COLO668 (cell line): ENCODE results near the gene CCDC149.

Experiments
- DNase-seq: peaks from one replicate; lab custom pipeline; 2025; ENCODE audit not compliant: unreplicated experiment; lab: John Stamatoyannopoulos, UW

The CCDC149 gene

DNA sequence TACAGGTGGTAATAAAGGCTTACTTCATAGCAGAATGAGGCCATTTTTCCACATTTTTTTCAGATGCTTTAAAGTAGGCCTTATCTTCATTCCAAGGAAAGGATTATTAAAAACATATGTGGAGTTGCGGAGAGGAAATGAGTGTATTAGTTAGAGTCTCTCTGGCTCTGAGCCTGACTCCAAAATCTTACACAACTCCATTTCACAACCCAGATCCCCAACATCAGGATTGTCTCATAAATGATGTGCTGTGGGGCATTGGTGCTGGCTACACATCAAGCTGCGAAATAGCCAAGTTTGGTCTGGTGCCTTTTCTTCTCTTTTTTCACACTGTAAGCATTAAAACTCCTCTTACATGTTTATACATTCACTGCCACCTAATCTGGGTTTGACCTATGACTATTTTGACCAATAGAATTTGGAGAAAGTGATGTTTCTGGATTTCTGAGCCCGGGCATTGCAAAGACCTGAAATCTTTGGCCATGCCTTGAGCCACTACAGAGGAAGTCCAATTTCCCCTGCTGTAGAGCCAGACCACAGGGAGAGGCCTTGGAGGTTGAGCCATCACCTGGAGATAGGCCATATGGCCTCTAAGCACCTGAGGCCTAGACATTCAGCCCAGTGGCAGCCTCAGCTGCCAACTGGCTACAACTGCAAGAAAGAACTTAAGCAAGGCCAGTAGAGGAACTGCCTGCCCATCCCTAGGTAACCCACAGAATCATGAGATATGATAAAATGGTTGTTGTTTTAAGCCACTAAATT, 134.2 kb downstream of the CCDC149 start:
- DNase-seq, result no peak

DNA sequence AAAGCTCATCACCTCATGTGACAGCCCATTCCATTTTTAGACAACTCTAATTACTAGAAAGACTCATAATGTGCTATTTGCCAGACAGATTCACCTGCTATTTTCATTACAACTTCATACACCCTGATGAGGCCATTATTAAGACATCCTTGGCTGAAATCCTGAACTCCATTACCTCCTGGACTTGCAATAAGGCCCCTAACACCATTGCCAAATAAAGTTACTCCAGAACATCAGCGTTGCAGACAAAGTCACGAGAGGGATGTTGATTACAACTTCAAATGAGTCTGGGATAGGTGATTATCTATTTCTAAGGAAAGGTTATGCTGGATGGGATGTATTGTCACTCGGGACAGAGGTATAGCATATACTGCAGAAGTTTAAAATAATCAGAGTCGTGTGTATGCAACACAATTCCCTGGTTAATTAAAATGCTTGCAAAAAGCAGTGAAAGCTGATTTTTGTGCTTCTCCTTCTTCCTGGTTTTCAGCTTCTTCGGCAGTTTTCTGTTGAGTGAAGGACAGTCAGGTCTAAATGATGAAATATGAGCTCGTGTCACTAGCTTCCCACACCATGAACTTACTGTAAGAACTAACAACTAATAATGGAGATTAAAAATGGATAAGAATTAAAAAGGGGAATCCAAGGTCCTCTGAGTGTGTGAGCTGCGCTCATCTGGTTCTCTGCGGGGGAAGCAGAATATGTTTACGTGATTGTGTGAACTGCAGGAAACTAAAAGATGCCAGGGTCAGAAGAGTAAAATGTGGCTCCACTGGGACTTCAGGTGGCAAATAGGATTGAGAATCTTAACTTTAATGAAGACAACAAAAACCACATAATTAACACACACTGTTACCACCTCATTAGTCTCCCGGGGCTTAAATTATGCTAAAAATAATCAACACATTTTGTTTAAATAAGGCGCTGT, 135.0 kb downstream of the CCDC149 start:
- DNase-seq, result no peak

DNA sequence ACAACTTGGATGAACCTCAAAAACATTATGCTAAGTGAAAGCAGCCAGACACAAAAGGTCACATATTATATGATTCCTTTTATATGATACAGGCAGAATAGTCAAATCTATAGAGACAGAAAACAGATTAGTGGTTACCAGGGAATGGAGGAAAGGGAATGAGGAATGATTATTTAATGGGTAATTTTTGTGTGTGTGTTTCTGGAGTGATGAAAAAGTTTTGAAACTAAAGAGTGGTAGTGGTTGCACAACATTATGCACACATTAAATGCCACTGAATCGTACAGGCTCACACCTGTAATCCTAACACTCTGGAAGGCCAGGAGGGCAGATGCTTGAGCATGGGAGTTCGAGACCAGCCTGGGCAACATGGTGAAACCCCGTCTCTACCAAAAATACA, 137.1 kb downstream of the CCDC149 start:
- no peak for DNase-seq

DNA sequence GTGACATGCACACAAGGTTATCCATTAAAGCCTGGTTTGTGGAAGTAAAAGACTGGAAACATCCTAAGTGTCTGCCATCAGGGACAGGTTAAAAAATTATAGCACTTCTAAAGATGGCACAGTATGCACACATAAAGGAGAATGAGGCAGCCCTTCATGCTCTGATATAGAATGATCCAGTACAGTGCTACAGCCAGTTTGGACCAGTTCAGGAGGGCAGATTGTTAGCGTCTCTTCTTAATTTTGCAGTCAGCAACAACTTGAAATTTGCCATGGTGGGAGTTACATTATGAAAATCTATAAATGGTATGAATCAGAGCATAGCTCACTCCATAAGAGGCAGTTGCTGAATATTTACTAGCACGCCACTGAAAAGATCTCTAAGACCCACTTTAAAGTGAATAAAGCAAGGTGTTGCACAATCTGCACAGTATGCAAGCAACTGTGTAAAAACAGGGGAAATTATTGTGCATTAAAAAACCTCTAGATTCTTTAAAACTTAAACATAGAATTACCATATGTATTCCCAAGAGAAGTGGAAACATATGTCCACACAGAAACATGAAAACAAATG, 137.7 kb downstream of the CCDC149 start:
- no peak for DNase-seq

DNA sequence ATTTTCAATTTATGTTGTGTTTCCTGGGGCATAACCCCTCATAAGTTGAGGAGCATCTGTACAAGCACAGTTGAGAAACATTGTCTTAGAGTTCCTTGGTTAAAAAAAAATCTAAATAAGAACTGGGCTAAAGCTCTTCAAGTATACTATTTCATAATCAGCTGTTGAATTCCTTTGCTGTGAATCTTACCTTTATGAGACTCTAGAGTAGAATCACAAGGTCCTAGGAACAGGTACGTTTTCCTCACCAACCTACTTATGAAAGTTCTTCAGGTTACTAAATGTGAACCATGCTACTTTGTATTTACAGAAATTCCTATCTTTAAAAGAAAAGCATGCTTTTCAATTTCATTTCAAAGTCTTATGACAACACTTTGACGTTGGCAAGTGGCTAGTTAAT, 138.4 kb downstream of the CCDC149 start:
- DNase-seq, result no peak

DNA sequence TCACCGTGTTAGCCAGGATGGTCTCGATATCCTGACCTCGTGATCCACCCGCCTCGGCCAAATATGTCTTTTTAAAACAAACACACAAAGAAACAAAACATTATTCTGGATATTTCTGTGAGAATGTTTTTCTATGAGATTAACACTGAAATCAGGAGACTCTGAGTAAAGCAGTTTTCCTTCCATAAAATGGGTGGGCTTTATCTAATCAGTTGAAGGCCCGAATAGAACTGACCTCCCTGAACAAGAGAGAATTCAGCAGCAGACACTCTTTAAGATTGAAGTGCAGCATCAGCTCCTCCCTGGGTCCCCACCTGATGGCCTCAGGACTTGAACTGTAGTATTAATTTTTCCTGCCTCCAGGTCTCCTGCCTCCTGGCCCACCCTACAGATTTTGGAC, 139.9 kb downstream of the CCDC149 start:
- no peak for DNase-seq

DNA sequence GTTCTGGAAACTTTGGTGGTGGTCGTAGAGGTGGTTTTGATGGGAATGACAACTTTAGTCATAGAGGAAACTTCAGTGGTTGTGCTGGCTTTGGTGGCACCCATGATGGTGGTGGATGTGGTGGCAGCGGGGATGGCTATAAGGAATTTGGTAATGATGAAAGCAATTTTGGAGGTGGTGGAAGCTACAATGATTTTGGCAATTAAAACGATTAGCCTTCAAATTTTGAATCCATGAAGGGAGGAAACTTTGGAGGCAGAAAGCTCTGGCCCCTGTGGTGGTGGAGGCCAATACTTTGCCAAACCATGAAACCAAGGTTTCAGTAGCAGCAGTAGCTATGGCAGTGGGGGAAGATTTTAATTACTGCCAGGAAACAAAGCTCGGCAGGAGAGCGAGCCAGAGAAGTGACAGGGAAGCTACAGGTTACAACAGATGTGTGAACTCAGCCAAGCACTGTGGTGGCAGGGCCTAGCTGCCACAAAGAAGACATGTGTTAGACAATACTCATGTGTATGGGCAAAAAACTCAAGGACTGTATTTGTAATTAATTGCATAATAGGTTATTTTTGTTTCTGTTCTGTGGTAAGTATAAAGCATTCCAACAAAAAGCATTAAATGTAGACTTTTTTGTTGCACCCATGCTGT, 140.7 kb downstream of the CCDC149 start:
- DNase-seq, result no peak

DNA sequence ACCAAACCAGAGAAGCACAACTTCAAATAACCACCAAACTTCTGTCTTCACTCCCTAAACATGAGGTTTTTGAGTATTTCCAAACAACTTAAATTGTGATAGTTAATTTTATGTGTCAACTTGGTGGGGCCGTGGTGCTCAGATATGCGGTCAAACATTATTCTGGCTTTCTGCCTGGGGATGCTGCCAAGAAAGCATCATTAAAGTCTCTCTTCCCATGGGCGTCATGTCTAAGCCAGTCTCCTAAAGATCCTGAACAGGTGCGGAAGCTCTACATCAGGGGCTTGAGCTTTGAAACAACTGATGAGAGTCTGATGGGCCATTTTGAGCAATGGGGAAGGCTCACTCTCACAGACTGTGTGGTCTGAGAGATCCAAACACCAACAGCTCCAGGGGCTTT, 141.6 kb downstream of the CCDC149 start:
- no peak for DNase-seq

DNA sequence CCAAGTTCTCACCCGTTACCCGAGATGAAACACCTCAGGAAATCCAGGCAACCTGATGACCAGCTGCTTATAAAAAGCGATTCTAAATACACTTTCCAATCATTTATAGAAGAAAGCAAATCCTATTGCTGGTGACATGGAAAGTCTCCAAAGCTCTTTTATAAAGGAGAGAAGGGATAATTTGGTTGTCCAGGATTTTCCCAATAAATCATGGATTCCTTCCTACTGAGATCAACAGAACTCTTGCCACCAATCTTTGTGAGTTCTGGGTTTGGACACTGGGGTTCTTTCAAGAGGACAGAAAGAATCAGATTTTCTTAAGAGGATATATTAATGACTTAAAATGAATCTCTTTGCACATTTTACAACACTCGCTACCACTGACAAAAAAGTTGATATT, 142.2 kb downstream of the CCDC149 start:
- DNase-seq, result no peak

DNA sequence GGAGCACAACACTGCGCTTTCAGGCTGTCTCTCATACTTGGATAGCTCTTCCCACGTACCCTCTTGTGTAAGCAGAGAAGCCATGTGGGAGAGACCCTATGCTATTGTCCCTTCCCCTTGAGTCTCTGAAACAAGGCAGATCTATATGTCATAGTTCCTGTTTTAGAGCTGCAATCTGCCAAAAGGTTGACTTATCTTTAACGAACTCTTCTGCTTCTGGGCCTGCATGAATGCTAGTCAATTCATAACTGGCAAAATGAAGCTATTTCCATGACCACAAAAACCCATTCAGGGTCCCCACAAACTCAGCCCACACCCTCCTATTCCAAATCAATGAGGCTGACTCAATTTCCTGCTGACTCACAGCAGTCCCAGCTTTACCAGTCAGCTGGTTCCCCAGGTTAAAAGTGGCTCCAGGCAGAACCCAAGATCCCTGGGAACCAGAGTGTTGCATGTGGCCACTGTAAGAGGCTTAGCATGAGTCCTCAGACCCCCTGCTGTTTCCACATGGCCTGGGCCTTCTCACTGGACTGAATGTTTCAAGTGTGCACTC, 142.7 kb downstream of the CCDC149 start:
- no peak for DNase-seq

DNA sequence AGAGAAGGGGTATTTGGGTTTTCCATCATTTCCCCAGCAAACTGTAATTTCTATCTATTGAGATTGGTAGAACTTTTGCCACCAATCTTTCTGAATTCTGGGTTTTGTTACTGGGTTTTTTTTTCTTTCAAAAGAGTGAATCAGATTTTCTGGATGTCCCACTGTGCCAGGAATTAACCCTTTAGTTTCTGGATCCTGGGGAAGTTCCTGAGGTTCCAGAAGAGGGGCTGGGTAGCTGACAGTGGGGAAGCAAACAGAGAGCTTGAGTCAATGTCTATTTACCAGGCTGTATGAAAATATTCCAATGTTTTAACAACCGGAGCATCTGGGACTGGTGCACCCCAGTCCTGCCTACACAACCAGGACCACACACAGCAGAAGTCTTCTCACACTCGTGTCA, 143.3 kb downstream of the CCDC149 start:
- DNase-seq, result no peak

DNA sequence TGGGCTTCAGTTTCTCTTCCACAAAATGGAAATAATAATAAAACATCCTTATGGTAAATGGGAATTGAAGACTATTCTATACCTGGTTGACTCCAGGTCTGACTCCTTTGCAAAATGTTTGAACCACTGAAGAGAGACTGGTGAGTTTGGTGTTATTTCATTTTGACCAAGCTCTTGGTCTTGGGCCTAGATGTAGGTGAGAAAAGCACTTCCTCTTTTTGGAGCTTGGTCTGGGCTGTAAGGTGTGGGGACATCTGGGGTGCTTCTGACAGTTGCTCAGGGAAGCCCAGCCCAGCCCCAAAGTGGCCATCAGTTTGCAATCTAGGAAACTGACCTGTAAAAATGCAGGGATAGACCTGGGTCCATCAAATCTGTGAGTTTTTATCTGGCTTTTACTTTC, 144.2 kb downstream of the CCDC149 start:
- DNase-seq, result no peak

DNA sequence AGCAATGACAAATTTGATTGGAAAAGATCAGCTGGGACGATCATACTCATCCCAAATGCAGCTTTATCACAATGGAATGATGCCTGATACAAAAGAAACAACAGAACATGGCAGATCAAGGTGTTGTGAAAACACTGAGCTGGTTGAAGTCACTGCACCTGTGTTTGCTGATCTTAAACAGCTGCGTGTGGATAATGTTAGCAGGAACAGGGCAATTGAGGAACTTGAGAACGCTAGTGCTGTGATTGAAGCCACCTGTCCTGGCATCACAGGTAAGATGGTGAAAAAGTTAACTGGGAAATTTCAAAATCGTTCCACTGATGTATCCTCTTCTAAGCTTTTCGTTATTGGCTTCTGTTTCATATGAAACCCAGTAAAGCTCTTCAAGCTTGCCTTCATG, 144.8 kb downstream of the CCDC149 start:
- DNase-seq, result peak; percentile 5

DNA sequence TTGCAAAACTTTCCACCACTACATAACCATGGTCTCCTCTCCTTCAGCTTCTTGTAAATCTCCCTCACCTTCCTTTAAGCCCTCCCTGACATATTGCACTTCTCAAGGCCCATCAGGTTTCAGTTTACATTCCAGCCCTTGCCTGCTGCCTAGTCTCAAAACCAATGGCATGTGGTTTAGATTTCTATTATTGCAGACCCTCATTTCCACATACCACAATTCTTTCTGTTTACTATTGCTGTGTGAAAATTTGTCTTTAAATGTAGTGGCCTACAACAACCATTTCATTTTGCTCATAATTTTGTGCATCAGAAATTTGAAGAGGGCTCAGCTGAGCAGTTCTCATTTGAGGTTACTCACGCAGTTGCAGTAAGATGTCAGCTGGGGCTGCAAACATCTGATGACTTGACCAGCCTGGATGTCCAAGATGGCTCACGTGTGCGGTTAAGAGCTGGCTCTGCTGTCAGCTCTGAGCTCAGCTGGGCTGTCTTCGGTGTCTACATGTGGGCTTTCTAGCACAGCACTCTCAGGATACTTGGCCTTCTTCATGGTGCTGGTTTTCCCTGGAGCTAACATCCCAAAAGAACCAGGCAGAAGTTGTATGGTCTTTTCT, 147.4 kb downstream of the CCDC149 start:
- DNase-seq, result no peak

DNA sequence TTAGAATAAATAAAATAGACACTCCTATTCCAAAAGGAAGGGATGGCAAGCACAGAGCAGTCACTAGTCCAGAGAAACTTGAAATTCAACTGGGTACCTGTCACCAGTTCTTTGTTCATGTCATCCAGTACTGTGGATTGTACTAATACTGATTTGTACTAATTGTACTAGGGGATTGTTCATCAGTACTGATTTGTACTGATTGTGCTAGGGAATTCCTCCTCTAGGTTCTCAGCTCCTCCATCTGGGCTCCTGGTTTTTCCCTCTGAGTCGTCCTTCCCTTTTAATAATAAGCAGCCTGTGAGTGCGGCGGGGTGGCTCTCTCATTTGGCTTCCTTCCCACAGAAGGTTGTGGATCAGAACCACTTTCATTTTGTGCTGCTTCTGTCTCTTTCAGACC, 148.5 kb downstream of the CCDC149 start:
- DNase-seq, result no peak

DNA sequence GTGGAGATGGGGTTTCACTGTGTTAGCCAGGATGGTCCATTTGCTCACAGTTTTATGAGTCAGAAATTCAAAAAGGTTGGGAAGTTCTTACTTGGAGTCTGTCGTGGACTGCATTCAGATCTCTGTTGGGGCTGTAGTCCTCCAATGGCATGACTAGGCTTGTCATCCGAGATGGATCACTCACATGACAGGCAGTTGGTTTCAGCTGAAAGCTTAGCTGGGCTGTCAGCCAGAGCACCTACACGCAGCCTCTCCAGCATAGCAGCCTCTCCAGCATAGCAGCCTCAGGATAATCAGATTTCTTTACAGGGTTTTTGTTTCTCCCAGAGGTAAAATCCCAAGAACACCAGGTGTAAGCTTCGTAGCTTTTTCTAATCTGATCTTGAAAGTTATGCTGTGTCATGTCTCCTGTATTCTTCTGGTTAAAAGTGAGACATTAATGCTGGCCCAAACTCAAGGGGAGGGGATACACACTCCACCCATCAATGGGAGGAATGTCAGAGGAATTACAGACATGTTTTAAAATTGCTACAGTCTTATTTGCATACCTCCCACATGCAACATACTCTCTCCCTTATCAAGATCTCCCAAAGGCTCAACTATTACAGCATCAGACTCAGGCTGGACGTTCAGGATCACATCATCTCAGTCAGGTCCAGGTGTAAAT, 149.1 kb downstream of the CCDC149 start:
- no peak for DNase-seq
